GM21526 (cell line): ENCODE results near the gene NCR2.

Experiments
- ATAC-seq: cut with Tn5 transposase; IDR thresholded peaks from one replicate; pipeline ENCODE4 v1.9.1; 2021; ENCODE audit warnings: moderate library complexity; ENCODE audit not compliant: unreplicated experiment, low FRiP score

NCR2 gene

DNA sequence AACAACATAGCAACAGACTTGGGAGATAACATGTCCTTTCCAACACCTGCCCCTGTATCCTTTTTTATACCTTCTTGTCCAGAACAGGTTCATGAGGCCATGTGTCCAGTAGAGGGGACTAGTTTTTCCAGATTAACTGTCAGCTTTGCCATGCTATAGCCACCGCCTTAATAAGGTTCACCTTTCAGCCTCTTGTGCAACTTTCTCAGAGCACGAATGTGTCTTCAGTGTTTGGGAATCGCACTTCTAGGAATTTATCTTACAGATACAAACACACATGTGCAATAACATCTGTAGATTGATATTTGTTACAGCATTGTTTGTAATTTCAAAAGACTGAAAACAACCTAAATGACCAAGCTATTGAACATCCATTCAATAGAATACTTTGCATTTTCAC is 21.4 kb downstream of the NCR2 start:
- no peak for ATAC-seq

- ATAC-seq, result no peak
These were observed 23.1 kb downstream of the NCR2 start for GRCh38 chr6:41358503-41358902.

GRCh38 chr6:41359617-41360313 is 24.4 kb downstream of the NCR2 start:
- no peak for ATAC-seq

- ATAC-seq, result no peak
These were observed 24.9 kb downstream of the NCR2 start for GRCh38 chr6:41360314-41360685.

GRCh38 chr6:41366150-41366549 is 30.7 kb downstream of the NCR2 start:
- ATAC-seq, result no peak

GRCh38 chr6:41367061-41367460 is 31.7 kb downstream of the NCR2 start:
- ATAC-seq, result no peak

DNA sequence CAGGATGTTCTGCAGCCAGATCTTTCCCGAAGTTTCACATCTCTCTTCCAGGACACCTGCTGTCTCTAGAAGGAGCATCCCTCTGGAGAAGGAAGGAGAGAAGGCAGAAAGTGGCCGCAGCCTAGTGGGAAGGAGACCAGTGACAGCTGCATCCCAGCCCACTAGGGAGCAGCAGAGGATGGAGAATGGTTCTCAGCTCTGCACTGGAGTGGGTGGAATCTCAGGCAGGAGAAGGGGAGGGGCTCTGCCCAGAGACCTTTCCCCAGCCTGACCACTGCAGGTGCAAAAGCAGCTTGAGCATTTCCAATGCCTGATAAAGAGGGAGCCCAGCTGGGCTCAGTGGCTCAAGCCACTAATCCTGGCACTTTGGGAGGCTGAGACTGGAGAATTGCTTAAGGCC is 32.3 kb downstream of the NCR2 start:
- no peak for ATAC-seq

DNA sequence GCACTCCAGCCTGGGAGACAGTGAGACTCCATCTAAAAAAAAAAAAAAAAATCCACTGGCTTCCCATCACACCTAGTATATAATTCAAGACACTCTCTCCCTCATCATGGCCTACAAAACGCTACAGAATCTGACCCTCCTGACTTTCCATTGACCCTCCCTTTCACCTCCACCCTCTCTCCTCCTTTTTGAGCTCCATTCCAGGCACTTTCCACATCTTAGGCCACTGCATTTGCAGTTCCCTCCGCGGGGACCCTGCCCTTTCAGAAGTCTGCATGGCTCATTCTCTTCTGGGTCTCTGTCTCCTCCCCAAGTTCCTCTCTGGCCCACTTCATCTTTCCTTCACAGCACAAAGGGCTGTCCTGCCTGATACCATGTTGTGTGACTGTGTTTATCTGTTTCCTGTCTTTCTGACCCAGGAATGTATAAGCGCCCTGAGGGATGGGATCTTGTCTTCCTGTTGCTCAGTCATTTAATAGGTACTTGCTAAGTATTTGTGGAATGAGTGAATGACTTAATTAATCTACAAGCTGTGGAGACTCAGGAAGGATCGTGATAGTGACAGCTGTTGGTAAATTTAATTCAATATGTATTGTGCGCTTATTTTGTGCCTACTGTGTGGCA is 35.2 kb downstream of the NCR2 start:
- ATAC-seq, result no peak

DNA sequence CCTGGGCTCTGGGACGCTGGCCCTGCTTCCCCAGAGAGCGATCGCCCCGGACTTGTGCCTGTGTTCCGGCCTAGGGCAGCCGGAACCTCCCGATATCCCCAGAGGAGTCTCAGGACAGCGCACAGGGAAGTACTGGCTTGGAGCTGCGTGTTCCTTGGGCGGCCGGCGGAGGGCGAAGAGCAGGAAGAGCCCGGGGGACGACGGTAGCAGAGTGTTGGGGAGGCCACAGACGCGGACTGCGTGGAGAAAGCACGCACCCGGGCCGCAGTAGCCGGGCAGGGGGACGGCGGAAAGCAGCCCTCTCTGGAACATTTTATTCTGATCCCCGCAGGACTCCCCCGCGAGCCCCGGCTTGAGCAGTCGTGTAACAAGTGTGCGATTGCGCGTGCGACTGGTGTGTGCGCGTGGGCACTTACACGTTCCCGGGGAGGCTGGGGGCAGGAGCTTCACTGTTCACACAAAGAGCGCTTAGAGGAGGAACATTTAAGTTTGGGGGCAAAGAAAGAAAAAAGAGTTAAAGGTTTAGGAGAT is 36.1 kb downstream of the NCR2 start:
- no peak for ATAC-seq

GRCh38 chr6:41371992-41372831 is 36.8 kb downstream of the NCR2 start:
- ATAC-seq, result no peak

DNA sequence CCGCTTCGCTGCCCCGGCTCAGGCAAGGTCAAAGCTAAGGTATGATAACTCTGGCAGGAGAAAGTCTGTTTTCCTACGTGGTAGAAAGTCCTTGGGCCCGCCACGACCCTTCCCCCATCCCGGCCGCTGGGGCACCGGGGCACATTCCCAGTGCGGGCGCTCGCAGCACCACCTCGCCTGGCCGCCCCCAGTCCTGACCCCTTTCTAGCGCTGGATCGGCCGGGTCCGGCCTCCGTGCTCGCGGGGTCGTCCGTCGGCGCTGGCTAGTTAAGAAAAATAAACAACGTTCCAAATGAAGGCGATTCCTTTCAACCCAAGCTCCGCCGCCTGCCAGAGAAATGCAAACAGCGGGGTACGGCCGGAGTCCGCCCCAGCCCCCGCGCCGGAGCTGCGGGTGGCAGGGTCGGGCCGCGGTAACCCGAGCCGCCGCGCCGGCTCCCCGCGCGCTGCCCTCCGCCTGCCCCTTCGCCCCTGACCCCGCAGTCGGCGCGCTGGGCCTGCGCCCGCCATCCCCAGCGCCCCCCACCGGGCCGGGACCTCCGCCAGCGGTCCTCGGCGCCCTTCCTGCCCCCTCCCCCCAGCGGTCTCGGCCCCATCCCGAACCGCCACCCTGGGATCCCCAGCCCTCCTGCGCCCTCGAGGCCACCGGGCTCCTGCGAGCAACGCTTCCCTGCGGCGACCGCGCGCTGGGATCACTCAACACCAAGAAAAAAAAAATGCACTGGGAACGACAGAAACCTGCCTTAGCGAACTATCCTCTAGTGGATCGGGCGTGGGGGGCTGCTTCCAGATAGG is 37.6 kb downstream of the NCR2 start:
- ATAC-seq, result no peak

DNA sequence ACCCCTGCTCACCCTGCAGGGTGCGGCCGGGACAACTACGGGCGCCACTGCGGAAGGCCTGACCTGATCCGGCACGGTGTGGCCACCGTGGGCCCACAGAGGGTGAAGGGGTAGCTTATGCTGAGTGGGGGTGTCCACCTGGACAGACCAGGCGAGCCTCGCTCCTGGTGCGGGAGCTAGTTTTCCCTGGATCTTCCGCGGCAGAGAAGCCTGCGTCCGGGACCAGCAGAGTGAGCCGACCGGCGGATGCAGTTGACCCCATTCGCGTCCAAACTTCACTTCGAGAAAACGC is 38.2 kb downstream of the NCR2 start:
- no peak for ATAC-seq

DNA sequence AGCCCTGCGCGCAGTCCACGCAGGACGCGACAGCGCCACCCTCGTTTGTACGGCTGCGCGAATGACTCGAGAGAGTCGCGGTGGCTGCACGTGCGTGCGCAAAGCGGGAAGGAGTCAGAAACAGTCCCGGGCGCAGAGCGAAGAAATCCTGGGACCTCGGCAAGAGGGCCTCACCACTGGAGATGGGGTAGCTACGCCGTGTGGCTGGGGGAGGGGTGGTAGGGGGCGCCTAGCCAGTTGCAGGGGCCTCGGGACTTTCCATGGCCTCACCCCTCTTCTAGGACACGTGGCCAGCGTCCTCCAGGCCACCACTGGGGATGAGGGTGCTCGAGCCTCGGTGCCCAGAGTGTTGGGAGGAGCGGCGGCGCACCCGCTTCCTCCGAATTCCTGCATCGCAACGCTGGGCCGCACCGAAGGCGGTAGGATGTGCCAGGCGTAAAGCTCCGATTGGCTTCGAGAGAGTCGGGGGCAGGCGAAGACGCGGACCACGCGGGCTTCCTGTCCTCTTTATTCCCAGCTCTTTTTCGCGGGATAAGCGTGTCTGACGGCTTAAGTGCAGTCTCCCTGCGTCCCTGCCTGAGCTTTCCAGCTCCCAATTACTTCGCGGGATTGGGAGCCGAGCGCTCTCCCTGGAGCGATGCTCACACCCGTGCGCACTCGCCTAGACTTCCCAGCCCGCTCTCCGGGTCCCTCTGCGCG is 38.7 kb downstream of the NCR2 start:
- ATAC-seq, result no peak

GRCh38 chr6:41374618-41375590 is 39.5 kb downstream of the NCR2 start:
- ATAC-seq, result no peak

- ATAC-seq, result no peak
These were observed 40.3 kb downstream of the NCR2 start for GRCh38 chr6:41375598-41376151.

GRCh38 chr6:41376176-41376575 is 40.8 kb downstream of the NCR2 start:
- ATAC-seq, result no peak

GRCh38 chr6:41377071-41377470 is 41.7 kb downstream of the NCR2 start:
- no peak for ATAC-seq

DNA sequence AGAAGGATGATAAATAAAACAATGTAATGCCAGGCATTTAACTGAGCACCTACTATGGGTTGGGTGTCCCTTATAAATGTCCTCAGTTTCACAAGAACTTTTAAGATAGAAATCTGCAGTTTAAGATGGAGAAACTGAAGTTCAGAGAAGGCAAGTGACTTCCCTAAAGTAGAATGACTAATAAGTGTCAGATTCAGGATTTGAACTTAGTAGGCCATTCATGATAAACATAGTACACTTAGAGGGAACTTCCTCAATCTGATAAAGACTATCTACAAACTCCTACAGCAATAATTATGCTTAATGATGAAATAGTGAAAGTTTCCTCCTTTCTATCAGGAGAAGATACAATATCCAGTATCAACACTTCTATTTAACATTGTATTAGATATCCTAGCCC is 43.9 kb downstream of the NCR2 start:
- ATAC-seq, result no peak

DNA sequence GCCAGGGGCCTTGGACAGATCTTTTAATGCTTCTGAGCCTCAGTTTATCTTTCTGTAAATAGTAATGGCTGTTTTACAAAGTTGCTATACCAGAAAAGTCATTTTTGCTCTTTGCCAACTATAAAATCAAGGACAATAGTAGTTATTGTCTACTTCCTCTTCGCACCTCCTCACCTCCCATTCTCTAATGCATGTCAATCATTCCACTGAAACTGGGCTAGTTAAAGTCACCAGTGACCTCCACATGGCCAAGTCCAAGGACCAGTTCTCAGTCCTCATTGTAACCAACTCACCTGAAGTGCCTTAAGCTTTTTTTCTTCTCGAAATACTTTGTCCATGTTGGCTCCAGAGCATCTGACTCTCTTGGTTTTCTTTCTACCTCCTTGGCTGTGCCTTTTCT is 51.2 kb downstream of the NCR2 start:
- no peak for ATAC-seq
